ENCODE measurements around the gene SOX2. TPM values are rescaled to one million over a fixed set of nuclear protein-coding genes. Genes with fewer than 3 reads are reported as not detected.

SOX2 gene
- total RNA-seq, 1 experiment from 2014 or later, result 0.63 TPM

DNA sequence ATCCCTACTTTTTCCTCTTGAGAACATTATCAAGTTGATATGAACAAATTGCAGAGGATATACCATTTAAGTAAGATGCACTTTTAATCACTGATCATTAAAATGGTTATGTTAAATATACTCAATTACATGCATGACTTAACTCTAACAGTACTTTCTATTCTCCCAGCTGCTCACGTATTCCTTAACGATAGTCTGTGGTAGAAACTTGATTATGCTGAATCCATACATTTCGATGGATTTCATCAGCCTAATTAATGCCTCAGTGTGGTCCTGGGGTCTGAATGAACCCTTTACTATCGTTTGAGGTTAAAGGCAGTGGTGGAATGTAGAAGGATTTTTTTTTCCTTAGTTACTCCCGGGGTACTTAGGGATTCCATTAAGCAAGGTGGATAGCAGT, 18.6 kb downstream of the SOX2 start:
- H3K4me2 ChIP-seq (ENCODE audit: low read depth, low read length, poor library complexity, severe bottlenecking), result no peak overlapping the region
- no peaks in the 10 kb centered on the region for H3K9me2 ChIP-seq (replicated peaks; ENCODE audit: insufficient read depth, low read length)
- H3K79me2 ChIP-seq (ENCODE audit: low read length), result no peaks in the 10 kb centered on the region
- H3K27me3 ChIP-seq (ENCODE audit: low read length), result no peaks in the 10 kb centered on the region
- DNase-seq, result no peak
- no peak overlapping the region for H2AFZ ChIP-seq (ENCODE audit: low read length)
- H3K4me1 ChIP-seq (ENCODE audit: low read length), result peaks cover 8% of the 10 kb centered on the region
- H3K4me3 ChIP-seq (ENCODE audit: low read length), result no peak overlapping the region
- H4K20me1 ChIP-seq (ENCODE audit: insufficient read depth, low read depth, low read length), result no peaks in the 10 kb centered on the region
- H3K9me3 ChIP-seq (ENCODE audit: low read length), result no peaks in the 10 kb centered on the region
- no peak overlapping the region for H3K9ac ChIP-seq (ENCODE audit: low read length)
- no peak overlapping the region for H3K27ac ChIP-seq (ENCODE audit: low read length)
- no peaks in the 10 kb centered on the region for H3K36me3 ChIP-seq (ENCODE audit: insufficient read depth, low read length)

- no peaks in the 10 kb centered on the region for H3K27me3 ChIP-seq (ENCODE audit: low read length)
- H3K27ac ChIP-seq (ENCODE audit: low read length), result no peak overlapping the region
- no peak for DNase-seq
- no peak overlapping the region for H3K4me3 ChIP-seq (ENCODE audit: low read length)
- H3K4me2 ChIP-seq (ENCODE audit: low read depth, low read length, poor library complexity, severe bottlenecking), result no peak overlapping the region
- no peaks in the 10 kb centered on the region for H3K36me3 ChIP-seq (ENCODE audit: insufficient read depth, low read length)
- H2AFZ ChIP-seq (ENCODE audit: low read length), result no peak overlapping the region
- no peak overlapping the region for H3K9ac ChIP-seq (ENCODE audit: low read length)
- H3K9me3 ChIP-seq (ENCODE audit: low read length), result no peaks in the 10 kb centered on the region
- no peaks in the 10 kb centered on the region for H4K20me1 ChIP-seq (ENCODE audit: insufficient read depth, low read depth, low read length)
- H3K79me2 ChIP-seq (ENCODE audit: low read length), result no peaks in the 10 kb centered on the region
- peaks cover 8% of the 10 kb centered on the region for H3K4me1 ChIP-seq (ENCODE audit: low read length)
- H3K9me2 ChIP-seq (replicated peaks; ENCODE audit: insufficient read depth, low read length), result no peaks in the 10 kb centered on the region
These were observed 19.2 kb downstream of the SOX2 start for GRCh38 chr3:181730934-181731333.

- Histone ChIP-seq H3K4me3 (ENCODE audit: low read length) (no peak overlapping the region), H3K9me3 (ENCODE audit: low read length) (no peaks in the 10 kb centered on the region), H3K4me1 (ENCODE audit: low read length) (no peaks in the 10 kb centered on the region), H3K36me3 (ENCODE audit: insufficient read depth, low read length) (no peaks in the 10 kb centered on the region), H3K27me3 (ENCODE audit: low read length) (no peaks in the 10 kb centered on the region), H3K4me2 (ENCODE audit: low read depth, low read length, poor library complexity, severe bottlenecking) (no peak overlapping the region), H3K9ac (ENCODE audit: low read length) (no peak overlapping the region), H2AFZ (ENCODE audit: low read length) (no peak overlapping the region), H3K79me2 (ENCODE audit: low read length) (no peaks in the 10 kb centered on the region), H3K9me2 (replicated peaks; ENCODE audit: insufficient read depth, low read length) (no peaks in the 10 kb centered on the region), H4K20me1 (ENCODE audit: insufficient read depth, low read depth, low read length) (no peaks in the 10 kb centered on the region), H3K27ac (ENCODE audit: low read length) (no peak overlapping the region)
- DNase-seq, result no peak
These were observed 24.2 kb downstream of the SOX2 start for GRCh38 chr3:181735911-181736310.

DNA sequence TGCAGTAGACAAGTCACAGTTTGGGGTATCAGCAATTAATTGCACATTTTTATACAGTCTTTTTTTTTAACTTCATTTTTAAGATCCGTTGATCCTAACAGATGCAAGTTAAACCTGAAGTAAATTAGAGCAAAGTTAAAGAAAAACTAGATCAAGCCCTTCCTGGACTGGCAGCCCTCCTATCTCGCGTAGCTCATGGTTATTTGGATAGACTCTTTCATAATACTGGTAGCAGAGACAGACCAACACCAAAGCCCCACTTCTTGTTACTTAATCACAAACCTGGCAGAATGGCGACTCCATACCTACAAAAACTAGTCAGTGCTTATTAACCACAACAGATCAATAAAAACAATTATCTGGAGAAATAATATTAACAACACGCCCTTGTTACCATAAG, 26.8 kb downstream of the SOX2 start:
- no peak overlapping the region for H3K9ac ChIP-seq (ENCODE audit: low read length)
- H4K20me1 ChIP-seq (ENCODE audit: insufficient read depth, low read depth, low read length), result no peaks in the 10 kb centered on the region
- no peak overlapping the region for H3K4me2 ChIP-seq (ENCODE audit: low read depth, low read length, poor library complexity, severe bottlenecking)
- DNase-seq, result no peak
- no peak overlapping the region for H3K27ac ChIP-seq (ENCODE audit: low read length)
- no peaks in the 10 kb centered on the region for H3K79me2 ChIP-seq (ENCODE audit: low read length)
- no peak overlapping the region for H2AFZ ChIP-seq (ENCODE audit: low read length)
- no peak overlapping the region for H3K4me3 ChIP-seq (ENCODE audit: low read length)
- H3K9me2 ChIP-seq (replicated peaks; ENCODE audit: insufficient read depth, low read length), result no peaks in the 10 kb centered on the region
- H3K36me3 ChIP-seq (ENCODE audit: insufficient read depth, low read length), result no peaks in the 10 kb centered on the region
- H3K27me3 ChIP-seq (ENCODE audit: low read length), result no peaks in the 10 kb centered on the region
- peaks cover 4% of the 10 kb centered on the region; the same call in 1 of the 2 replicates for H3K4me1 ChIP-seq (ENCODE audit: low read length)
- H3K9me3 ChIP-seq (ENCODE audit: low read length), result no peaks in the 10 kb centered on the region

DNA sequence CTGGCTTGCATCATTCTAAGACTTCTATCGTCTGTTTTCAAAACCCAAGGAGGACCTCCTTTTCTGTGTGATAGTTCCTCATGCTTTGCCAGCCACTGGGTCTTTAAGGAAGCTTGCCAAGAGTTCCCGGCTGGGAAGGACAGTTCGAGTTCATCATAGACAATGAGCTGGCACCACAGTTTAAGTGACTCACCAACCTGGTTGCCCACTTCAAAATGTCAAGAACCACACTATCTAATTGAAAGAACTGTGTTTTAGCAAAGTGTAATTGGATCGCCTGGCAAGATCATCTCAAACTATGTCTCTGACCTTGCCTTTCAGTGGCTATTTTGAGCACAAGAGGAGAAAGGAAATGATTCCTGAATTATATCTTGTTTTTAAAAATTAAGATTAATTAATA, 27.9 kb downstream of the SOX2 start:
- no peak overlapping the region for H2AFZ ChIP-seq (ENCODE audit: low read length)

GRCh38 chr3:181741417-181741816, 29.7 kb downstream of the SOX2 start:
- H4K20me1 ChIP-seq (ENCODE audit: insufficient read depth, low read depth, low read length), result no peaks in the 10 kb centered on the region
- no peaks in the 10 kb centered on the region for H3K9me2 ChIP-seq (replicated peaks; ENCODE audit: insufficient read depth, low read length)
- no peaks in the 10 kb centered on the region for H3K79me2 ChIP-seq (ENCODE audit: low read length)
- no peak overlapping the region for H3K9ac ChIP-seq (ENCODE audit: low read length)
- no peak for DNase-seq
- peaks cover 4% of the 10 kb centered on the region; the same call in 1 of the 2 replicates for H3K4me1 ChIP-seq (ENCODE audit: low read length)
- no peak overlapping the region for H3K4me2 ChIP-seq (ENCODE audit: low read depth, low read length, poor library complexity, severe bottlenecking)
- H2AFZ ChIP-seq (ENCODE audit: low read length), result no peak overlapping the region
- no peaks in the 10 kb centered on the region for H3K36me3 ChIP-seq (ENCODE audit: insufficient read depth, low read length)
- no peaks in the 10 kb centered on the region for H3K27me3 ChIP-seq (ENCODE audit: low read length)
- H3K9me3 ChIP-seq (ENCODE audit: low read length), result no peaks in the 10 kb centered on the region
- H3K27ac ChIP-seq (ENCODE audit: low read length), result no peak overlapping the region
- H3K4me3 ChIP-seq (ENCODE audit: low read length), result no peak overlapping the region

More for the DNA sequence above, 27.9 kb downstream of the SOX2 start:
- no peaks in the 10 kb centered on the region for H3K27me3 ChIP-seq (ENCODE audit: low read length)
- no peak overlapping the region for H3K4me3 ChIP-seq (ENCODE audit: low read length)
- H3K4me2 ChIP-seq (ENCODE audit: low read depth, low read length, poor library complexity, severe bottlenecking), result no peak overlapping the region
- no peaks in the 10 kb centered on the region for H3K36me3 ChIP-seq (ENCODE audit: insufficient read depth, low read length)
- no peaks in the 10 kb centered on the region for H3K9me3 ChIP-seq (ENCODE audit: low read length)
- no peak overlapping the region for H3K9ac ChIP-seq (ENCODE audit: low read length)
- H3K4me1 ChIP-seq (ENCODE audit: low read length), result peaks cover 4% of the 10 kb centered on the region; the same call in 1 of the 2 replicates
- no peak for DNase-seq
- H3K27ac ChIP-seq (ENCODE audit: low read length), result no peak overlapping the region
- no peaks in the 10 kb centered on the region for H3K9me2 ChIP-seq (replicated peaks; ENCODE audit: insufficient read depth, low read length)
- H4K20me1 ChIP-seq (ENCODE audit: insufficient read depth, low read depth, low read length), result no peaks in the 10 kb centered on the region
- no peaks in the 10 kb centered on the region for H3K79me2 ChIP-seq (ENCODE audit: low read length)

- Histone ChIP-seq H3K36me3 (ENCODE audit: insufficient read depth, low read length) (no peaks in the 10 kb centered on the region), H3K9ac (ENCODE audit: low read length) (no peak overlapping the region), H3K9me3 (ENCODE audit: low read length) (no peaks in the 10 kb centered on the region), H3K4me1 (ENCODE audit: low read length) (no peaks in the 10 kb centered on the region), H2AFZ (ENCODE audit: low read length) (no peak overlapping the region), H3K9me2 (replicated peaks; ENCODE audit: insufficient read depth, low read length) (no peaks in the 10 kb centered on the region), H3K27ac (ENCODE audit: low read length) (no peak overlapping the region), H3K4me2 (ENCODE audit: low read depth, low read length, poor library complexity, severe bottlenecking) (no peak overlapping the region), H4K20me1 (ENCODE audit: insufficient read depth, low read depth, low read length) (no peaks in the 10 kb centered on the region), H3K4me3 (ENCODE audit: low read length) (no peak overlapping the region), H3K79me2 (ENCODE audit: low read length) (no peaks in the 10 kb centered on the region), H3K27me3 (ENCODE audit: low read length) (no peaks in the 10 kb centered on the region)
- DNase-seq, result no peak
These were observed 40.5 kb downstream of the SOX2 start for GRCh38 chr3:181752202-181752671.

- Histone ChIP-seq H3K27me3 (ENCODE audit: low read length) (no peaks in the 10 kb centered on the region), H3K36me3 (ENCODE audit: insufficient read depth, low read length) (no peaks in the 10 kb centered on the region), H3K4me3 (ENCODE audit: low read length) (no peak overlapping the region), H3K9me2 (replicated peaks; ENCODE audit: insufficient read depth, low read length) (no peaks in the 10 kb centered on the region), H3K9ac (ENCODE audit: low read length) (no peak overlapping the region), H3K4me1 (ENCODE audit: low read length) (no peaks in the 10 kb centered on the region), H3K9me3 (ENCODE audit: low read length) (no peaks in the 10 kb centered on the region), H4K20me1 (ENCODE audit: insufficient read depth, low read depth, low read length) (no peaks in the 10 kb centered on the region), H3K27ac (ENCODE audit: low read length) (no peak overlapping the region), H3K4me2 (ENCODE audit: low read depth, low read length, poor library complexity, severe bottlenecking) (no peak overlapping the region), H2AFZ (ENCODE audit: low read length) (no peak overlapping the region), H3K79me2 (ENCODE audit: low read length) (no peaks in the 10 kb centered on the region)
- DNase-seq, result no peak
These were observed 41.7 kb downstream of the SOX2 start for GRCh38 chr3:181753391-181753790.

DNA sequence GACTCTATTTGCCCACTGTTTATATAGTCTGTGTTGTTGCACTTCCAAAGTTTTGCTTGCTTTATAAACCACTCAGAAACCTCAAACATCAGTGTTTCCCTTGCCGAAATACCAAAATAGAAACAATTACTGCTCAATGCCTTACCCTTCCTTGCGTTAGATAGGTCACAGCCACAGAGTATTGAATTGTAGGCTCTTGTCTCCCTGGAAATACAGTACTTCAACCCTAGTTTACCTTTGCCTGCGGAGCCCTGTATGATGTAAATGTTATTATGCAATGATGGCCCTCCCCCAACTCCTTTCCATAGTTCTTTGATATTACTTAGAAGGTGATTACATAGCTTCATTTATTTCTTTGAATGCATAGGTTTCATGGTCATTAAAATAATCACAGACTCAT, 44.2 kb downstream of the SOX2 start:
- Histone ChIP-seq H3K79me2 (ENCODE audit: low read length) (no peaks in the 10 kb centered on the region), H3K9me3 (ENCODE audit: low read length) (no peaks in the 10 kb centered on the region), H3K27ac (ENCODE audit: low read length) (no peak overlapping the region), H3K27me3 (ENCODE audit: low read length) (no peaks in the 10 kb centered on the region), H3K9ac (ENCODE audit: low read length) (no peak overlapping the region), H3K4me2 (ENCODE audit: low read depth, low read length, poor library complexity, severe bottlenecking) (no peak overlapping the region), H3K36me3 (ENCODE audit: insufficient read depth, low read length) (no peaks in the 10 kb centered on the region), H3K9me2 (replicated peaks; ENCODE audit: insufficient read depth, low read length) (no peaks in the 10 kb centered on the region), H3K4me3 (ENCODE audit: low read length) (no peak overlapping the region), H3K4me1 (ENCODE audit: low read length) (no peaks in the 10 kb centered on the region), H2AFZ (ENCODE audit: low read length) (no peak overlapping the region), H4K20me1 (ENCODE audit: insufficient read depth, low read depth, low read length) (no peaks in the 10 kb centered on the region)
- no peak for DNase-seq

Data from Karpas-422 (cell line).